SK-N-SH (cell line): ENCODE data around the gene TFR2. TPM values are rescaled to one million over a fixed set of nuclear protein-coding genes. Genes with fewer than 3 reads are reported as not detected.
A peak's percentile ranks its signal among the peaks of the same experiment; 100 is the strongest.

ENCODE experiments used
- CTCF ChIA-PET: fragments of 300-600, 350-600 bp; formaldehyde crosslinking; extraction: SDS; loops from one replicate; lab custom pipeline; 2021; lab: Yijun Ruan, JAX
- POLR2A ChIA-PET: fragments of 350-600 bp; sonication (Branson Sonifier 250); formaldehyde crosslinking; extraction: SDS; loops from one replicate; lab custom pipeline; 2020; ENCODE audit warnings: antibody characterized with exemption, inconsistent platforms; lab: Yijun Ruan, JAX
- DNase-seq: peaks from one replicate; pipeline ENCODE4 v3.0.0; 2012
- H2AFZ ChIP-seq: fragments of 200-600 bp; sonication (generic); 2 replicates; pipeline ENCODE4 v1.8.1; 2016; ENCODE audit warnings: antibody characterized with exemption, mild to moderate bottlenecking, low read depth
- H3F3A ChIP-seq: fragments of 200-600 bp; sonication (generic); replicated peaks from 2 replicates; pipeline ENCODE3; 2016; ENCODE audit warnings: antibody characterized with exemption, mild to moderate bottlenecking; ENCODE audit not compliant: insufficient read depth
- H3K27ac ChIP-seq, 2 experiments: fragments of 200-500 bp in 1 of 2; fragments of 200-600 bp in 1 of 2; sonication (Bioruptor generic) in 1 of 2; sonication (generic), shearing (Covaris generic) in 1 of 2; 2 replicates each; pipeline versions ENCODE4 v1.5.1 to v1.6.1; 2014 to 2016; ENCODE audit warnings: low read depth in 2 of 2, inconsistent platforms in 1 of 2, low read length in 1 of 2, mild to moderate bottlenecking in 1 of 2, mixed read lengths in 1 of 2
- H3K27me3 ChIP-seq: fragments of 200-600 bp; sonication (generic), shearing (Covaris generic); 2 replicates; pipeline ENCODE4 v1.6.1; 2016; ENCODE audit warnings: mixed run types; ENCODE audit not compliant: insufficient read depth
- H3K36me3 ChIP-seq, 2 experiments: fragments of 200-500 bp in 1 of 2; fragments of 200-600 bp in 1 of 2; sonication (Bioruptor generic) in 1 of 2; sonication (generic) in 1 of 2; replicated peaks in 1 of 2; 2 replicates each; pipeline versions ENCODE3 to v1.5.1; 2014 to 2016; ENCODE audit warnings: low read length in 1 of 2, mild to moderate bottlenecking in 1 of 2; ENCODE audit not compliant: insufficient read depth in 2 of 2, control insufficient read depth in 1 of 2
- H3K4me1 ChIP-seq, 2 experiments: fragments of 200-500 bp in 1 of 2; fragments of 200-600 bp in 1 of 2; sonication (Bioruptor generic) in 1 of 2; sonication (generic), shearing (Covaris generic) in 1 of 2; 2 replicates each; pipeline versions ENCODE4 v1.5.1 to v1.6.1; 2014 to 2016; ENCODE audit warnings: low read depth in 1 of 2, low read length in 1 of 2, mixed run types in 1 of 2; ENCODE audit not compliant: insufficient read depth in 2 of 2, control insufficient read depth in 1 of 2
- H3K4me2 ChIP-seq: fragments of 200-600 bp; sonication (generic), shearing (Covaris generic); 2 replicates; pipeline ENCODE4 v1.6.1; 2017; ENCODE audit warnings: mixed run types
- H3K4me3 ChIP-seq, 2 experiments: fragments of 200-500 bp in 1 of 2; fragments of 200-600 bp in 1 of 2; sonication (Bioruptor generic) in 1 of 2; sonication (generic), shearing (Covaris generic) in 1 of 2; 2 replicates each; pipeline versions ENCODE4 v1.5.1 to v1.8.1; 2014 to 2016; ENCODE audit warnings: low read depth in 2 of 2, inconsistent platforms in 1 of 2, low read length in 1 of 2, mild to moderate bottlenecking in 1 of 2, mixed read lengths in 1 of 2, moderate library complexity in 1 of 2
- H3K79me2 ChIP-seq: fragments of 200-600 bp; sonication (generic); 2 replicates; pipeline ENCODE4 v1.8.1; 2017; ENCODE audit warnings: mild to moderate bottlenecking; ENCODE audit not compliant: insufficient read depth
- H3K9ac ChIP-seq: fragments of 200-600 bp; sonication (generic); 2 replicates; pipeline ENCODE4 v1.6.1; 2017; ENCODE audit warnings: mixed run types
- H3K9me2 ChIP-seq: fragments of 200-600 bp; sonication (generic); 2 replicates; pipeline ENCODE4 v1.6.1; 2017; ENCODE audit warnings: mixed run types
- H3K9me3 ChIP-seq: fragments of 200-600 bp; sonication (generic); 2 replicates; pipeline ENCODE4 v1.6.1; 2017; ENCODE audit warnings: mixed run types, mild to moderate bottlenecking, moderate library complexity
- H4K20me1 ChIP-seq: fragments of 200-600 bp; sonication (generic); 2 replicates; pipeline ENCODE4 v1.6.1; 2017; ENCODE audit warnings: mild to moderate bottlenecking, mixed run types; ENCODE audit not compliant: insufficient read depth
- EP300 ChIP-seq, 2 experiments: IDR thresholded peaks; 2 replicates each; pipeline versions ENCODE4 v1.4.0 to v1.6.1; 2012; ENCODE audit warnings: borderline replicate concordance in 1 of 2, low read depth in 1 of 2, low read length in 1 of 2
- FOXJ3 ChIP-seq: sonication (generic); formaldehyde crosslinking; IDR thresholded peaks from 2 replicates; pipeline ENCODE4 v1.5.1; 2020; ENCODE audit warnings: mild to moderate bottlenecking, missing genetic modification reagents
- FOXM1 ChIP-seq: IDR thresholded peaks from 2 replicates; pipeline ENCODE4 v1.4.0; 2012; ENCODE audit warnings: low read depth, mild to moderate bottlenecking
- NFIC ChIP-seq: IDR thresholded peaks from 2 replicates; pipeline ENCODE4 v1.4.0; 2012; ENCODE audit warnings: borderline replicate concordance
- RXRA ChIP-seq: IDR thresholded peaks from 2 replicates; pipeline ENCODE4 v1.4.0; 2012; ENCODE audit warnings: low read depth, mild to moderate bottlenecking, borderline replicate concordance
- SMC3 ChIP-seq: IDR thresholded peaks from 2 replicates; pipeline ENCODE4 v1.6.1; 2012; ENCODE audit warnings: low read depth, low read length, improper control_type of control experiment
- TCF12 ChIP-seq: IDR thresholded peaks from 2 replicates; pipeline ENCODE4 v1.4.0; 2012
- USF2 ChIP-seq: fragments of 150-350 bp; IDR thresholded peaks from 2 replicates; pipeline ENCODE4 v1.6.1; 2017; ENCODE audit warnings: antibody characterized with exemption, low read length, low read depth, borderline replicate concordance
- YY1 ChIP-seq: IDR thresholded peaks from 2 replicates; pipeline ENCODE4 v1.4.0; 2012; ENCODE audit warnings: low read depth, mild to moderate bottlenecking
- WGBS: methylation state at CpG from one replicate; pipeline ENCODE4 v1.1.6; 2017; ENCODE audit warnings: low lambda C conversion rate; 5-methylcytosine and 5-hydroxymethylcytosine counted together
- polyA plus RNA-seq, 3 experiments: library from polyadenylated mRNA; depleted of rRNA; stranded (reverse); fragments of >200 nt; gene quantifications; 2 replicates each; pipeline ENCODE4 v1.2.3, GENCODE V29; 2012

The TFR2 gene
- polyA plus RNA-seq, 1 of the 3 experiments (the other 2 are of a cell fraction) = 0.30 TPM

GRCh38 chr7:100575206-100575631 is 66.1 kb downstream of the TFR2 start:
- Histone ChIP-seq H3F3A (no peaks in the 10 kb centered on the region), H3K9me2 (no peaks in the 10 kb centered on the region), H3K4me2 (no peak overlapping the region), H3K27ac (no peak overlapping the region), H4K20me1 (no peaks in the 10 kb centered on the region), H3K36me3 (peaks cover 21 to 45% of the 10 kb centered on the region in 2 experiments), H3K79me2 (no peaks in the 10 kb centered on the region), H3K9ac (no peak overlapping the region), H3K4me1 (peaks cover 0 to 10% of the 10 kb centered on the region in 2 experiments; a peak in 1 of 4 replicates), H3K9me3 (no peaks in the 10 kb centered on the region)
- WGBS = 95% methylated on average over 14 of the region's 14 CpGs
- CTCF ChIA-PET = interaction anchor here (1.0 to 1.4 kb wide), 2 partner anchors 11 to 92 kb away, joined by 5 read pairs; partner anchors contain the start of gene NYAP1
- TF ChIP-seq RXRA = no peak
- TF ChIP-seq NFIC = no peak
- TF ChIP-seq USF2 = no peak
- TF ChIP-seq EP300 (IDR thresholded peaks at IDR 0.05; ENCODE audit: borderline replicate concordance in 1 of 2, low read depth in 1 of 2, low read length in 1 of 2) = no peak
- no peak for TF ChIP-seq TCF12
- TF ChIP-seq FOXJ3 (CRISPR knock-in tag) = no peak
- TF ChIP-seq, all 33 proteins: peak for 0
- no peak overlapping the region for H3K4me3 ChIP-seq
- DNase-seq = peak; percentile 33
- no peak overlapping the region for H2AFZ ChIP-seq
- no peaks in the 10 kb centered on the region for H3K27me3 ChIP-seq
- POLR2A ChIA-PET = no interaction called here

- Histone ChIP-seq H3K4me3 (no peak overlapping the region), H3K27me3 (no peaks in the 10 kb centered on the region), H3K36me3 (peaks cover 18 to 42% of the 10 kb centered on the region in 2 experiments), H3F3A (no peaks in the 10 kb centered on the region), H4K20me1 (no peaks in the 10 kb centered on the region), H3K27ac (no peak overlapping the region), H3K79me2 (no peaks in the 10 kb centered on the region), H2AFZ (no peak overlapping the region), H3K4me2 (no peak overlapping the region), H3K9ac (no peak overlapping the region), H3K4me1 (peaks cover 0 to 16% of the 10 kb centered on the region in 2 experiments; a peak in 1 of 4 replicates), H3K9me3 (no peaks in the 10 kb centered on the region), H3K9me2 (no peaks in the 10 kb centered on the region)
- CTCF ChIA-PET = interaction anchor here (1.0 to 1.5 kb wide), 3 partner anchors 10 to 92 kb away, joined by 5 read pairs; partner anchors contain the start of gene NYAP1
- 88% methylated on average over 43 of the region's 44 CpGs for WGBS
- POLR2A ChIA-PET = no interaction called here
- DNase-seq = peak; percentile 45
- TF ChIP-seq YY1 (no peak), RXRA (no peak), FOXM1 (no peak), SMC3 (no peak)
These were observed 66.8 kb downstream of the TFR2 start for GRCh38 chr7:100574362-100575205.
